Measurements from ENCODE around the gene CDK16. TPM values are rescaled to one million over a fixed set of nuclear protein-coding genes. Genes with fewer than 3 reads are reported as not detected.
A peak's percentile ranks its signal among the peaks of the same experiment; 100 is the strongest.

The CDK16 gene
- total RNA-seq, 1 donor from 2014 or later: 253 TPM

DNA sequence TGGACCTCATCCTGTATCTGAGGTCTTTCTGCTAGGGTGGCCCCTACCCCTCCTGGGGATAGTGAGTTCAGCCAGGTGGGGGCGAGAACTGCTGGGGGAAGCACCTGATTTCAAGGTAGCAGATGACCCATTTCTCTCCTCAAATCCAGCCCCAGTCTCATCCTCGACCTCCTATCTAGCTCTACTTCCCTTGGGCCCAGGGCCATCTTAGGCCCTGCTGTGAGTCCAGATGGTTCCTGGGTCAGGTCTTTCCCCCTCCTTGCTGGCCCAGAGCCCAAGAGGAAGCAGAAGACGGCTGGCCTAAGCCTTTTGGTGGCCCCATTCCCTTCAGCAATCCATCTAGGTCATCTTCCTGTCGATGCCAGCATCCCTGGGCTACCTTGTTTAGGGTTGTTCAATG is 3.3 kb downstream of the CDK16 start:
- Mint-ChIP-seq H3K36me3 (ENCODE audit: insufficient read depth) (peaks cover 21% of the 10 kb centered on the region), H3K9me3 (ENCODE audit: low read depth) (no peaks in the 10 kb centered on the region), H3K4me3 (ENCODE audit: low read depth) (no peak overlapping the region), H3K27me3 (no peaks in the 10 kb centered on the region), H3K27ac (peak overlapping the region; percentile 54), H3K4me1 (ENCODE audit: low read depth) (peaks cover 28% of the 10 kb centered on the region)
- no peak for TF ChIP-seq CTCF (IDR thresholded peaks at IDR 0.05; ENCODE audit: unreplicated experiment)
- no peak for DNase-seq (ENCODE audit: low spot score, unreplicated experiment)

- Mint-ChIP-seq H3K4me1 (ENCODE audit: low read depth) (peaks cover 20% of the 10 kb centered on the region), H3K9me3 (ENCODE audit: low read depth) (no peaks in the 10 kb centered on the region), H3K36me3 (ENCODE audit: insufficient read depth) (peaks cover 23% of the 10 kb centered on the region), H3K27ac (no peak overlapping the region), H3K4me3 (ENCODE audit: low read depth) (no peak overlapping the region), H3K27me3 (no peaks in the 10 kb centered on the region)
- TF ChIP-seq CTCF (IDR thresholded peaks at IDR 0.05; ENCODE audit: unreplicated experiment): no peak
- no peak for DNase-seq (ENCODE audit: low spot score, unreplicated experiment)
Observed at GRCh38 chrX:47222751-47223350, 4.4 kb downstream of the CDK16 start.

GRCh38 chrX:47223476-47224250 is 5.2 kb downstream of the CDK16 start:
- Mint-ChIP-seq H3K4me3 (ENCODE audit: low read depth) (no peak overlapping the region), H3K4me1 (ENCODE audit: low read depth) (peaks cover 20% of the 10 kb centered on the region), H3K27ac (peak overlapping the region; percentile 77), H3K36me3 (ENCODE audit: insufficient read depth) (peaks cover 24% of the 10 kb centered on the region), H3K27me3 (no peaks in the 10 kb centered on the region), H3K9me3 (ENCODE audit: low read depth) (no peaks in the 10 kb centered on the region)
- no peak for TF ChIP-seq CTCF (IDR thresholded peaks at IDR 0.05; ENCODE audit: unreplicated experiment)
- DNase-seq (ENCODE audit: low spot score, unreplicated experiment): no peak

GRCh38 chrX:47224266-47224895 is 5.9 kb downstream of the CDK16 start:
- H3K36me3 Mint-ChIP-seq (ENCODE audit: insufficient read depth): peaks cover 27% of the 10 kb centered on the region
- H3K4me1 Mint-ChIP-seq (ENCODE audit: low read depth): peaks cover 17% of the 10 kb centered on the region
- H3K9me3 Mint-ChIP-seq (ENCODE audit: low read depth): no peaks in the 10 kb centered on the region
- no peak for DNase-seq (ENCODE audit: low spot score, unreplicated experiment)
- H3K4me3 Mint-ChIP-seq (ENCODE audit: low read depth): no peak overlapping the region
- H3K27me3 Mint-ChIP-seq: no peaks in the 10 kb centered on the region
- no peak overlapping the region for H3K27ac Mint-ChIP-seq
- TF ChIP-seq CTCF (IDR thresholded peaks at IDR 0.05; ENCODE audit: unreplicated experiment): no peak

GRCh38 chrX:47224896-47225290 is 6.4 kb downstream of the CDK16 start:
- H3K4me3 Mint-ChIP-seq (ENCODE audit: low read depth): no peak overlapping the region

More at GRCh38 chrX:47224896-47225290, 6.4 kb downstream of the CDK16 start:
- no peaks in the 10 kb centered on the region for H3K9me3 Mint-ChIP-seq (ENCODE audit: low read depth)
- peaks cover 12% of the 10 kb centered on the region for H3K4me1 Mint-ChIP-seq (ENCODE audit: low read depth)
- DNase-seq (ENCODE audit: low spot score, unreplicated experiment): no peak
- no peaks in the 10 kb centered on the region for H3K27me3 Mint-ChIP-seq
- H3K36me3 Mint-ChIP-seq (ENCODE audit: insufficient read depth): peaks cover 27% of the 10 kb centered on the region
- no peak overlapping the region for H3K27ac Mint-ChIP-seq
- no peak for TF ChIP-seq CTCF (IDR thresholded peaks at IDR 0.05; ENCODE audit: unreplicated experiment)
